Mesothelial cell of epicardium (in vitro differentiated cells): ENCODE data around the gene GP9. TPM values are rescaled to one million over a fixed set of nuclear protein-coding genes. Genes with fewer than 3 reads are reported as not detected.

Source experiments
- DNase-seq, 2 experiments: peaks; one replicate each; pipeline ENCODE4 v3.0.0; 2021; ENCODE audit warnings: low spot score in 2 of 2; ENCODE audit not compliant: unreplicated experiment in 2 of 2
- H3K27ac Mint-ChIP-seq: 2 replicates; pipeline ENCODE4 v1.8.0; 2021; ENCODE audit warnings: mixed read lengths
- H3K27me3 Mint-ChIP-seq: 2 replicates; pipeline ENCODE4 v1.8.0; 2021; ENCODE audit warnings: low read depth, mixed read lengths
- H3K36me3 Mint-ChIP-seq: 2 replicates; pipeline ENCODE4 v1.8.0; 2021; ENCODE audit warnings: mixed read lengths
- H3K4me1 Mint-ChIP-seq: 2 replicates; pipeline ENCODE4 v1.8.0; 2021; ENCODE audit warnings: mixed read lengths
- H3K4me3 Mint-ChIP-seq: 2 replicates; pipeline ENCODE4 v1.8.0; 2021; ENCODE audit warnings: mild to moderate bottlenecking, moderate library complexity, mixed read lengths
- H3K9me3 Mint-ChIP-seq: 2 replicates; pipeline ENCODE4 v1.8.0; 2021; ENCODE audit warnings: mixed read lengths
- CTCF ChIP-seq: fragments of 200-600 bp; sonication (generic); IDR thresholded peaks from one replicate; pipeline ENCODE4 v1.5.0; 2021; ENCODE audit warnings: antibody characterized with exemption; ENCODE audit not compliant: unreplicated experiment
- total RNA-seq: library from RNA; stranded (reverse); gene quantifications from 3 replicates; pipeline ENCODE4 v1.2.1, GENCODE V29; 2021

Gene GP9
- total RNA-seq, 1 donor from 2014 or later: not detected

GRCh38 chr3:129054605-129055104, 5.9 kb upstream of the GP9 start:
- DNase-seq: no peak
- Mint-ChIP-seq H3K27me3 (peaks cover 2% of the 10 kb centered on the region), H3K9me3 (no peaks in the 10 kb centered on the region), H3K4me1 (peaks cover 13% of the 10 kb centered on the region), H3K27ac (no peak overlapping the region), H3K36me3 (no peaks in the 10 kb centered on the region), H3K4me3 (no peak overlapping the region)
- no peak for TF ChIP-seq CTCF

- H3K27me3 Mint-ChIP-seq: peaks cover 2% of the 10 kb centered on the region
- no peak overlapping the region for H3K4me3 Mint-ChIP-seq
- H3K4me1 Mint-ChIP-seq: peaks cover 13% of the 10 kb centered on the region
- no peak overlapping the region for H3K27ac Mint-ChIP-seq
- DNase-seq: no peak
- TF ChIP-seq CTCF: no peak
- H3K9me3 Mint-ChIP-seq: no peaks in the 10 kb centered on the region
- no peaks in the 10 kb centered on the region for H3K36me3 Mint-ChIP-seq
These were observed 4.0 kb upstream of the GP9 start for GRCh38 chr3:129056451-129057173.

- no peak overlapping the region for H3K27ac Mint-ChIP-seq
- no peaks in the 10 kb centered on the region for H3K36me3 Mint-ChIP-seq
- H3K27me3 Mint-ChIP-seq: peaks cover 2% of the 10 kb centered on the region
- no peaks in the 10 kb centered on the region for H3K9me3 Mint-ChIP-seq
- no peak for DNase-seq
- peaks cover 10% of the 10 kb centered on the region for H3K4me1 Mint-ChIP-seq
- H3K4me3 Mint-ChIP-seq: no peak overlapping the region
- no peak for TF ChIP-seq CTCF
These were observed 3.3 kb upstream of the GP9 start for GRCh38 chr3:129057249-129057648.

- Mint-ChIP-seq H3K4me1 (peaks cover 1% of the 10 kb centered on the region), H3K27ac (no peak overlapping the region), H3K4me3 (no peak overlapping the region), H3K36me3 (no peaks in the 10 kb centered on the region), H3K9me3 (no peaks in the 10 kb centered on the region), H3K27me3 (peaks cover 2% of the 10 kb centered on the region)
- DNase-seq: no peak
- TF ChIP-seq CTCF: no peak
These were observed 2.0 kb upstream of the GP9 start for GRCh38 chr3:129058441-129059200.

- TF ChIP-seq CTCF: no peak
- Mint-ChIP-seq H3K4me1 (no peaks in the 10 kb centered on the region), H3K36me3 (no peaks in the 10 kb centered on the region), H3K4me3 (no peak overlapping the region), H3K9me3 (no peaks in the 10 kb centered on the region), H3K27ac (no peak overlapping the region), H3K27me3 (peaks cover 2% of the 10 kb centered on the region)
- no peak for DNase-seq
These were observed 1.1 kb upstream of the GP9 start for GRCh38 chr3:129059311-129059958.
